Kidney (tissue), 22 donors: ENCODE data around the gene GABARAP. TPM values are rescaled to one million over a fixed set of nuclear protein-coding genes. Genes with fewer than 3 reads are reported as not detected.

ENCODE experiments used
- DNase-seq, 5 donors: peaks; one replicate each; pipeline ENCODE4 v3.0.0-alpha.2; 2013 to 2020
- FAIRE-seq: peaks from 2 replicates; lab custom pipeline; 2012; peaks lifted over from hg19 to GRCh38; lab: Jason Lieb, UNC
- H3K27ac ChIP-seq, 2 donors: one replicate each; pipeline ENCODE4 v1.7.0; 2013; ENCODE audit warnings: low read depth in 2 of 2, low read length in 2 of 2, inconsistent platforms in 1 of 2
- H3K27me3 ChIP-seq: one replicate; pipeline ENCODE4 v1.7.1; 2013; ENCODE audit warnings: low read length, inconsistent platforms; ENCODE audit not compliant: control insufficient read depth, insufficient read depth
- H3K36me3 ChIP-seq, 3 donors: one replicate each; pipeline versions ENCODE4 v1.7.0 to v1.7.1; 2013; ENCODE audit warnings: low read length in 3 of 3, control low read depth in 1 of 3, inconsistent platforms in 1 of 3; ENCODE audit not compliant: insufficient read depth in 3 of 3, control insufficient read depth in 2 of 3
- H3K4me1 ChIP-seq, 3 donors: one replicate each; pipeline versions ENCODE4 v1.7.0 to v1.7.1; 2013; ENCODE audit warnings: low read length in 3 of 3, inconsistent platforms in 1 of 3, low read depth in 1 of 3; ENCODE audit not compliant: control insufficient read depth in 2 of 3, insufficient read depth in 2 of 3
- H3K4me3 ChIP-seq, 3 donors: one replicate each; pipeline versions ENCODE4 v1.7.0 to v1.8.1; 2013; ENCODE audit warnings: low read length in 3 of 3, control low read depth in 1 of 3, inconsistent platforms in 1 of 3
- H3K9ac ChIP-seq, 3 donors: one replicate each; pipeline versions ENCODE4 v1.7.0 to v1.7.1; 2013; ENCODE audit warnings: low read length in 3 of 3, control low read depth in 1 of 3, inconsistent platforms in 1 of 3
- H3K9me3 ChIP-seq, 3 donors: one replicate each; pipeline versions ENCODE4 v1.7.0 to v1.7.1; 2013; ENCODE audit warnings: low read length in 3 of 3, control low read depth in 1 of 3, inconsistent platforms in 1 of 3; ENCODE audit not compliant: control insufficient read depth in 2 of 3, insufficient read depth in 1 of 3
- CTCF ChIP-seq: IDR thresholded peaks from 3 replicates; pipeline ENCODE4 v1.5.1; 2012; ENCODE audit warnings: mild to moderate bottlenecking, moderate library complexity, borderline replicate concordance; ENCODE audit not compliant: insufficient read depth; ENCODE audit errors: extremely low read depth
- intact Hi-C: fragments of 100-400 bp; cut with DNase I; formaldehyde crosslinking; loops from one replicate; pipeline ENCODE4 v1.11.1; 2022
- long read RNA-seq, 10 donors: library from polyadenylated mRNA in 1 of 10; unstranded in 1 of 10; transcript quantifications; one replicate each; pipeline ENCODE4 v2.0.0 and lab custom pipeline, GENCODE V29; 2021 to 2026
- polyA plus RNA-seq: library from polyadenylated mRNA; stranded (reverse); fragments of 350-450 nt; fragmentation: Illumina TruSeq; extraction: RNeasy Lipid Tissue Mini Kit (QIAGEN cat#74804); gene quantifications from one replicate; pipeline ENCODE4 v1.2.3, GENCODE V29; 2014; ENCODE audit warnings: low read depth, low replicate concordance; ENCODE audit not compliant: insufficient read depth
- total RNA-seq: library from RNA; stranded (reverse); fragmentation: NEBNext Ultra II Directional; extraction: Animal tissue kit (Norgen Biotek cat#: 25700); gene quantifications from one replicate; pipeline ENCODE4 v1.2.1, GENCODE V29; 2021
- donor health status: control.
- donor health status: control.
- donor health status: control.
- donor health status: control.
- donor health status: control.
- donor health status: DM: yes; HTN: yes; CAD: no.
- donor health status: Normal renal cell carcinoma (clear cell type).

Gene GABARAP
- total RNA-seq (477 TPM), polyA plus RNA-seq (1,483 TPM)
- long read RNA-seq, donor 1, transcript GABARAP-205 (3 exons, 476 nt): minor isoform, 9 of 220 reads
- long read RNA-seq, donor 1, transcript GABARAP-201 (4 exons, 1,634 nt): major isoform, 199 of 220 reads
- long read RNA-seq, donor 1, transcript GABARAP-204 (3 exons, 837 nt): minor isoform, 12 of 220 reads
- long read RNA-seq, donor 1, partial matches to known transcripts: 0 of 220 reads
- long read RNA-seq, donor 1, other reads (novel, unspliced or antisense): 0 of 220 reads
- long read RNA-seq, donor 2, transcript GABARAP-204 (3 exons, 837 nt): minor isoform, 6 of 233 reads
- long read RNA-seq, donor 2, transcript GABARAP-201 (4 exons, 1,634 nt): major isoform, 224 of 233 reads
- long read RNA-seq, donor 2, partial matches to known transcripts: 0 of 233 reads
- long read RNA-seq, donor 2, other reads (novel, unspliced or antisense): 0 of 233 reads
- long read RNA-seq, donor 3, transcript GABARAP-204 (3 exons, 837 nt): minor isoform, 18 of 335 reads
- long read RNA-seq, donor 3, transcript GABARAP-201 (4 exons, 1,634 nt): major isoform, 312 of 335 reads
- long read RNA-seq, donor 3, partial matches to known transcripts: 0 of 335 reads
- long read RNA-seq, donor 3, other reads (novel, unspliced or antisense): 0 of 335 reads
- long read RNA-seq, donor 4, transcript GABARAP-204 (3 exons, 837 nt): minor isoform, 10 of 211 reads
- long read RNA-seq, donor 4, transcript GABARAP-201 (4 exons, 1,634 nt): major isoform, 196 of 211 reads
- long read RNA-seq, donor 4, partial matches to known transcripts: 0 of 211 reads
- long read RNA-seq, donor 4, other reads (novel, unspliced or antisense): 0 of 211 reads
- long read RNA-seq, donor 5, transcript GABARAP-201 (4 exons, 1,634 nt): major isoform, 22 of 22 reads
- long read RNA-seq, donor 5, partial matches to known transcripts: 0 of 22 reads
- long read RNA-seq, donor 5, other reads (novel, unspliced or antisense): 0 of 22 reads
- long read RNA-seq, donor 6, transcript GABARAP-204 (3 exons, 837 nt): minor isoform, 44 of 550 reads
- long read RNA-seq, donor 6, transcript GABARAP-201 (4 exons, 1,634 nt): major isoform, 497 of 550 reads
- long read RNA-seq, donor 6, partial matches to known transcripts: 0 of 550 reads
- long read RNA-seq, donor 6, other reads (novel, unspliced or antisense): 0 of 550 reads
- long read RNA-seq, donor 7, transcript GABARAP-201 (4 exons, 1,634 nt): major isoform, 100 of 114 reads
- long read RNA-seq, donor 7, partial matches to known transcripts: 10 of 114 reads
- long read RNA-seq, donor 7, other reads (novel, unspliced or antisense): 0 of 114 reads
- long read RNA-seq, donor 8, transcript GABARAP-204 (3 exons, 837 nt): minor isoform, 15 of 325 reads
- long read RNA-seq, donor 8, transcript GABARAP-201 (4 exons, 1,634 nt): major isoform, 299 of 325 reads
- long read RNA-seq, donor 8, transcript GABARAP-205 (3 exons, 476 nt): minor isoform, 8 of 325 reads
- long read RNA-seq, donor 8, partial matches to known transcripts: 0 of 325 reads
- long read RNA-seq, donor 8, other reads (novel, unspliced or antisense): 0 of 325 reads
- long read RNA-seq, donor 9, transcript GABARAP-204 (3 exons, 837 nt): minor isoform, 10 of 238 reads
- long read RNA-seq, donor 9, transcript GABARAP-201 (4 exons, 1,634 nt): major isoform, 161 of 238 reads
- long read RNA-seq, donor 9, transcript GABARAP-205 (3 exons, 476 nt): minor isoform, 5 of 238 reads
- long read RNA-seq, donor 9, partial matches to known transcripts: 61 of 238 reads
- long read RNA-seq, donor 9, other reads (novel, unspliced or antisense): 0 of 238 reads
- long read RNA-seq, donor 10, transcript GABARAP-205 (3 exons, 476 nt): minor isoform, 12 of 237 reads
- long read RNA-seq, donor 10, transcript GABARAP-204 (3 exons, 837 nt): minor isoform, 12 of 237 reads
- long read RNA-seq, donor 10, transcript GABARAP-201 (4 exons, 1,634 nt): major isoform, 211 of 237 reads
- long read RNA-seq, donor 10, partial matches to known transcripts: 0 of 237 reads
- long read RNA-seq, donor 10, other reads (novel, unspliced or antisense): 0 of 237 reads

GRCh38 chr17:7241783-7242716 lies at the start of gene GABARAP:
GABARAP (minus strand) TSS chr17:7242449; CDS start chr17:7242330, 119 bp downstream.
- peak within 1 kb of the TSS; percentile 86 to 99 (median 99) for H3K4me3 ChIP-seq
- no peaks in the 10 kb centered on the region for H3K27me3 ChIP-seq
- intact Hi-C loops: no loop called here
- peaks cover 14 to 26% (median 22%) of the 10 kb centered on the region in 3 donors for H3K36me3 ChIP-seq
- H3K27ac ChIP-seq: peak within 1 kb of the TSS; percentile 97 to 99
- DNase-seq: peak; percentile 96 to 98 (median 97)
- peaks cover 10 to 26% (median 20%) of the 10 kb centered on the region in 3 donors for H3K4me1 ChIP-seq
- no peak for FAIRE-seq
- H3K9ac ChIP-seq: peak within 1 kb of the TSS; percentile 89 to 100 (median 97)
- H3K9me3 ChIP-seq: no peaks in the 10 kb centered on the region
- TF ChIP-seq CTCF: no peak

- H3K4me1 ChIP-seq: peaks cover 0 to 15% (median 10%) of the 10 kb centered on the region in 3 donors
- DNase-seq (no peak), FAIRE-seq (no peak)
- H3K9me3 ChIP-seq: no peaks in the 10 kb centered on the region
- intact Hi-C loops: no loop called here
- no peaks in the 10 kb centered on the region for H3K36me3 ChIP-seq
- H3K27ac ChIP-seq: no peak overlapping the region
- H3K9ac ChIP-seq: no peak overlapping the region
- peaks cover 3% of the 10 kb centered on the region for H3K27me3 ChIP-seq
- no peak overlapping the region for H3K4me3 ChIP-seq
- no peak for TF ChIP-seq CTCF
Observed at GRCh38 chr17:7290685-7291084, 48.4 kb upstream of the GABARAP start.
